DMS53 treated with DMSO at 0.1 percent for 48 hours (cell line): Measurements from ENCODE around the gene NEURL3.
A peak's percentile ranks its signal among the peaks of the same experiment; 100 is the strongest.

Source experiments
- DNase-seq: peaks from one replicate; lab custom pipeline; 2025; ENCODE audit not compliant: unreplicated experiment; lab: John Stamatoyannopoulos, UW

Gene NEURL3

DNA sequence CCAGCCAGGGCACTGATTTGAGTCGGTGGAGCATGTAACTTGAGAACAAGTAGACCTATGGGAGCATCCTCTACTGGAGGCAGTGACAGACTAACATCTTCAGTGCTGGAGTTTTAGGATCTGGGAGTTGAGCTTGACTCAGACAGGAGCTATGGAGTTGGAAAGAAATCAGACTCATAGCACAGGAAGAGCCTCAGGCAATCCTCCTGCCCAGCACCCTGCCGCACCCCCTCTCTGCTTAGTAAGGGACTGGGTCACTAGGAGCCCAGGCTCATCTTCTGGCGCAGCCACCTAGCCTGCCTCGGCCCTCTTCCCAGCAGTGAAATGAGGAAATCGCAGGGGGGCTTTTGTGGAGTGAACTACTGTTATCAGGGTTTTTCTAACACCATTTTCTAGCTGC lies 35.0 kb upstream of the NEURL3 start:
- DNase-seq: no peak

- DNase-seq: no peak
These were observed 34.2 kb upstream of the NEURL3 start for GRCh38 chr2:96539215-96539920.

- DNase-seq: no peak
These were observed 33.5 kb upstream of the NEURL3 start for GRCh38 chr2:96538487-96539214.

GRCh38 chr2:96537734-96538486 lies 32.8 kb upstream of the NEURL3 start:
- no peak for DNase-seq

DNA sequence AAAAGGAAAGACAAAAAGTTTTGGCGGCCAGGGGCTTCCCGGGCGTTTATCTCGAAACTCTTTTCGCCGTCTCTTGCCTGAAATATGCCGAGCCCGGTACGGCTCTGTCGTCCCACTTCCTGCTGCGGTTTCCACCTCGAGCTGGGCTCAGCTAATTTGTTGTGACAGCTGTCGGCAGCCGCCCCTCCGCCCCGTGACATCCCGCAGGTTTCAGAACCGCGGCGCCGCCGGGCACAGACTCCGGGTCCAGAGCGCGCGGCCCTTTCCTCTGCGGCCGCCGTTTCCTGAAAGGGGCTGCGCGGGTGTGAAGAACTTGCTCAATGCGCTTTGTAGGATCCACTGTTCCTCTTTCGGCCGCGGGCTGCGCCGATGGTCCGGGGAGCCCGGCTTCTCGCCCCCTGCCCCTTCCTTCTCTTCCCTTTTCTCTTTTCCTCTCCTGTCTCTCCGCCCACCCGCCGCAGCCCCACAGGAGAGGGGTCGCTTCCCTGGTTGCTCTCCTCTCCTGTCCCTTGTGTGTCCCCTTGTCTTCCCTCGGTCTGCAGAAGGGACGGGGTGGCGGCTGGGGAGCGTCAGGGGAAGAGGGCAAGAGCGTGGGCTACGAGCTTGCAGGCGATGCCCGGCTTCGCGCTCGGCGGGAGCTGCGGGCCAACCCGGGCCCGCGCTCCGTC lies 32.0 kb upstream of the NEURL3 start:
- DNase-seq: peak; percentile 47

- peak; percentile 88 for DNase-seq
These were observed 31.4 kb upstream of the NEURL3 start, which contains the start of gene ARID5A for GRCh38 chr2:96536445-96537065. Gene ARID5A, plus strand, starts transcription at chr2:96536752. Its CDS starts 75 bp downstream, at chr2:96536827.

- no peak for DNase-seq
These were observed 30.2 kb upstream of the NEURL3 start for GRCh38 chr2:96535331-96535730.

DNA sequence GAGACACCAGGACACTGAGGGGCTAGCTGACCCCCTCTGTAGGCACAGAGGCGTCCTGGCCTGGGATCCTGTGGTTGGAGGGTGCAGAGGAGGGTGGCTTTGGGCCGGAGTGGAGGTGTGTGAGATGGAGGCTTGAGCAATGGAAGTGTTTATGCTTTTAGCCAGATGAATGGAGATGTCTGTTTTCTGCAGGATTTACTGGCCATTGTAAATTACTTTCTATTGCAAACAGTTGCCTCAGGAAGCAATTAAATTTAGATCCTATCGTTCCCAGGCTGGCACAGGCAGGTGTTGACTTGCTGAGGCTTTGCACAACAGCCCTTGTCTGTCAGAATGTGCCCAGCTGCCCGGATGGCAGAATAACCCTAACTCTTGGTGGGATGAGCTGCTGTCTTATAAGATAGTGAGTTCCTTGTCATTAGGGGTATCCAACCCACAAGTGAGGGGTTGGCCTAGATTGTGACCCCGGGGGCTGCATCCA lies 29.6 kb upstream of the NEURL3 start:
- DNase-seq: no peak

DNA sequence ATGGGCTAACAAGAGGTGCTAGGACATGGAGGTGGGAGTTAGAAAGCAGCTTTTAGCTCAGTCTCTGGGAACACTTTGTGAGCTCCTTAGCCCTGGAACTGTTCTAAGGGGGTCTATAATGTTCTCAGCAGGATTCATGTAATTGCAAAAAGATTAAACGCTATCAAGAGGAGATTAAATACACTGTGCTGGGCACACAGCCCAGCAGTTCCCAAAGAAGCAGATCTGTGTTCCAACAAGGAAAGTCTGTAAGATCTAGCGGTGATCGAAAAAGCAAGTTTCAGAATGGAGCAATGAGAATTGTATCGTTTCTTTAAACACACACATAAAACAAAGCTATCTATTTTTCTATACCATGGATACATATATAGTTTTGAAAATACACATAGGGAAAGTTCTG lies 29.0 kb upstream of the NEURL3 start:
- DNase-seq: no peak

- no peak for DNase-seq
These were observed 28.3 kb upstream of the NEURL3 start for GRCh38 chr2:96533292-96534073.

GRCh38 chr2:96532641-96533291 lies 27.6 kb upstream of the NEURL3 start:
- no peak for DNase-seq

GRCh38 chr2:96531872-96532505 lies 26.8 kb upstream of the NEURL3 start:
- DNase-seq: peak; percentile 90

DNA sequence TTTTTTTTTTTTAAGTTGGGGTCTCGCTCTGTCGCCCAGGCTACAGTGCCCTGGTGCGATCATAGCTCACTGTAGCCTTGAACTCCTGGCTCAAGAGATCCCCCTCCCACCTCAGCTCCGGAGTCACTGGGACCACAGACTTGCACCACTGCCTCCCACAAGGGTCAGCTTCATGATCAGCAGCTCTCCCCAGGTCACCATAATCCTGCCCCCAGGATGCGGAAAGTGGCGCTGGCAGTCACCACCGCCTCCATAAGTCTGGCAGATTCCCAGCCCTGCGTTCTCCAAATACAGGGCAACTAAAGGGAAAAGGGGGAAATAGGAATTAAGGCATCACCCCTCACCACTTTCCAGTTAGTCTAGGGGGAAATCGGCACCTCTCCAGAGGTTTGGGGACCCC lies 26.2 kb upstream of the NEURL3 start:
- no peak for DNase-seq

- DNase-seq: no peak
These were observed 25.6 kb upstream of the NEURL3 start for GRCh38 chr2:96530474-96531357.

- no peak for DNase-seq
These were observed 24.9 kb upstream of the NEURL3 start for GRCh38 chr2:96530144-96530430.

DNA sequence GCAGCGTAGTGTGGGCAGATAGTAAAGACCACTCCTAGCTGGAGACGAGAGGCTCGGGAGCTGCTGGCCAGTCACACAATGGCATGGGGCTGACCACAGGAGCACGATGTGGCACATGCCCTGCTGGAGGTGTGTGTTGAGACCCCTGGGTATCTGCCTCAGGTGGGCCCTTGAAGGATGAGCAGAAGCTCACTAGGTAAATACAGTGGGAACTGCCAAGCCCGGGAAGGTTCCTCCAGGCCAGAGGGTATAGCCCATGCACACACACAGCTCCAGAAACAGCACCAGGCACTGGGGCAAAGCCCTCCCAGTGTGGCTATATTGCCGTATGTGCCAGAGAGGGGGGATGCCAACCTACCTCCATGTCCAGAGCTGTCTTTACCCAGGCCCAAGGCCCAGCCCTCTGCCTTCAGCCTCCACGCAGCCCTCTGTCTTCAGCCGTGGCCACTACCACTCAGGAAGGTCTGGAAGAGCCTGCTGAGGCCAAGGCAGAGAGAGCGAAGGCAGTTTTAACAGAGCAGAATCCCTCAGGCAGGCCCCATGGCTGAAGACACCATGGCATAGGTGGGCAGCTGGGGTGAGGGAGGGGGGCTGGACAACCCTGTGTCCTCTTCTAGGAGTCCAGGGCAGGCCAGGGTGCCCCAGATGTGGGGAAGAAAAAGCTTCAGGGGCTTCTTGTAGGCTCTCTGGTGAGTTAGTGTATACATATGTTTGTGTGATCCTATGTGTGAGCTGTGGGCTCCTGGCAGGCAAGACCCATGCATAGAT lies 24.4 kb upstream of the NEURL3 start:
- no peak for DNase-seq

DNA sequence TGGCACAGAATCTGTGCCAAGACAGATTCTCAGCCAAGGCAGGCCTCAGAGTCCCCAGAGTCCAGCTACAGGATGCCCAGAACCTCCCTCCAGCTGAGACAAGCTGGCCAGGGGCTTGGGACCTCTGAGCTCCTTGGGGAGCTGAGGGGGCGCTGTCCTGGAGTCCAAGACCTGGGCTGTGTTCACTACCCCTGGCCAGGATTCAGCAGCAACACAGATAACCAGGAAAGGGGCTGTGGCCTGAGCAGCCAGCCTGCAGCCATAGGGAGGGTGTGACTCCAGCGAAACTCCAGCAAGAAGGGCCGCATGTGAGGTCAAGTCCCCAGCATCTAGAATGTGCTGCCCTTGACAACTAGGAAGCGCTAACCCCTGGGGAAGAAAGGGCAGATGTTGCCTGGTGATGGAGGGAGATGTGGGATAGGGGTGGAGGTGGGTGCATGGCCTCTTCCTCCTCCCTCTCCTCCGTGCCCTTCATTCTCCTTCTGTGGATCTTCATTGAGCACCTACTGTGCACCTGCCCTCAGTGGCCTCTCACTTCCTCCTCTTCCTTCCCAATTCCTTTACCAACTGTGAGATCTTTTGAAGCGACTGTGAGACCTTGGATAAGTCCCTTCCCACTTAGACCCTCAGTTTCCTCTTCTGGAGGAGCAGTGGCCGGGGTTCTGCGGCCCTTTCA lies 23.7 kb upstream of the NEURL3 start:
- DNase-seq: no peak
